ENCODE measurements around the gene VPS33B. TPM values are rescaled to one million over a fixed set of nuclear protein-coding genes. Genes with fewer than 3 reads are reported as not detected.

VPS33B gene
- polyA plus RNA-seq, 1 experiment: 15.5 TPM

- DNase-seq (ENCODE audit: low read depth): no peak
- CTCF ChIA-PET: interaction anchor here (2.2 to 2.8 kb wide), 4 partner anchors 17 to 89 kb away, joined by 9 to 39 read pairs (median 14); no protein-coding TSS in a partner anchor
- peaks cover 7% of the 10 kb centered on the region for H3K27me3 ChIP-seq (ENCODE audit: control insufficient read depth, insufficient read depth, low read length)
- H3K4me3 ChIP-seq (ENCODE audit: low read depth, low read length): no peak overlapping the region
- POLR2A ChIA-PET: no interaction called here
- TF ChIP-seq, protein P1, sequence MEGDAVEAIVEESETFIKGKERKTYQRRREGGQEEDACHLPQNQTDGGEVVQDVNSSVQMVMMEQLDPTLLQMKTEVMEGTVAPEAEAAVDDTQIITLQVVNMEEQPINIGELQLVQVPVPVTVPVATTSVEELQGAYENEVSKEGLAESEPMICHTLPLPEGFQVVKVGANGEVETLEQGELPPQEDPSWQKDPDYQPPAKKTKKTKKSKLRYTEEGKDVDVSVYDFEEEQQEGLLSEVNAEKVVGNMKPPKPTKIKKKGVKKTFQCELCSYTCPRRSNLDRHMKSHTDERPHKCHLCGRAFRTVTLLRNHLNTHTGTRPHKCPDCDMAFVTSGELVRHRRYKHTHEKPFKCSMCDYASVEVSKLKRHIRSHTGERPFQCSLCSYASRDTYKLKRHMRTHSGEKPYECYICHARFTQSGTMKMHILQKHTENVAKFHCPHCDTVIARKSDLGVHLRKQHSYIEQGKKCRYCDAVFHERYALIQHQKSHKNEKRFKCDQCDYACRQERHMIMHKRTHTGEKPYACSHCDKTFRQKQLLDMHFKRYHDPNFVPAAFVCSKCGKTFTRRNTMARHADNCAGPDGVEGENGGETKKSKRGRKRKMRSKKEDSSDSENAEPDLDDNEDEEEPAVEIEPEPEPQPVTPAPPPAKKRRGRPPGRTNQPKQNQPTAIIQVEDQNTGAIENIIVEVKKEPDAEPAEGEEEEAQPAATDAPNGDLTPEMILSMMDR (IDR thresholded peaks at IDR 0.05; ENCODE audit: insufficient read depth, low read depth, low read length): no peak
- H3K36me3 ChIP-seq (ENCODE audit: control insufficient read depth, insufficient read depth, low read length): no peaks in the 10 kb centered on the region
Measured at GRCh38 chr15:91031796-91032195, 9.4 kb upstream of the VPS33B start.

- CTCF ChIA-PET: interaction anchor here (1.2 to 1.5 kb wide), 2 partner anchors 21 to 71 kb away, joined by 3 to 4 read pairs; no protein-coding TSS in a partner anchor
- peaks cover 1% of the 10 kb centered on the region; the same call in 1 of the 2 replicates for H3K27me3 ChIP-seq (ENCODE audit: control insufficient read depth, insufficient read depth, low read length)
- no peak for DNase-seq (ENCODE audit: low read depth)
Measured at GRCh38 chr15:91027677-91028076, 5.3 kb upstream of the VPS33B start.

DNA sequence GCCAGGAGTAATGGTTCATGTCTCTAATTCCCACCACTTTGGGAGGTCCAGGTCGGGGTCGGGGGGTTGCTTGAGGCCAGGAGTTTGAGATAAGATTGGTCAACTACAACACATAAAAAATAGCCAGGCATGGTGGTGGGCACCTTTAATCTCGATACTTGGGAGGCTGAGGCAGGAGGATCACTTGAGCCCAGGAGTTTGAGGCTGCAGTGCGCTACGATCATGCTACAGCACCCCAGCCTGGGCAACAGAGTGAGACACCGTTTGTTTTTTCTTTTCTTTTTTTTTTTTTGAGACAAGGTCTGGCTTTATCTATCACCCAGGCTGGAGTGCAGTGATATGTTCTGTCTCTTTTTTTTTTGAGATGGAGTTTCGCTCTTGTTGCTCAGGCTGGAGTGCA lies 1.3 kb upstream of the VPS33B start:
- TF ChIP-seq, protein P1 (IDR thresholded peaks at IDR 0.05; ENCODE audit: insufficient read depth, low read depth, low read length): no peak
- no peaks in the 10 kb centered on the region for H3K27me3 ChIP-seq (ENCODE audit: control insufficient read depth, insufficient read depth, low read length)
- DNase-seq (ENCODE audit: low read depth): no peak
- no peaks in the 10 kb centered on the region for H3K36me3 ChIP-seq (ENCODE audit: control insufficient read depth, insufficient read depth, low read length)
- ChIA-PET CTCF (interaction anchor here (1.8 kb wide), 1 partner anchor 9 kb away, joined by 5 read pairs; no protein-coding TSS in a partner anchor), POLR2A (no interaction called here)
- H3K4me3 ChIP-seq (ENCODE audit: low read depth, low read length): no peak overlapping the region

More at GRCh38 chr15:91027677-91028076, 5.3 kb upstream of the VPS33B start:
- POLR2A ChIA-PET: no interaction called here
- TF ChIP-seq, protein P1 (IDR thresholded peaks at IDR 0.05; ENCODE audit: insufficient read depth, low read depth, low read length): no peak
- H3K36me3 ChIP-seq (ENCODE audit: control insufficient read depth, insufficient read depth, low read length): no peaks in the 10 kb centered on the region
- no peak overlapping the region for H3K4me3 ChIP-seq (ENCODE audit: low read depth, low read length)

GRCh38 chr15:91022832-91023129 lies 387 bp upstream of the VPS33B start:
- TF ChIP-seq, protein P1 (IDR thresholded peaks at IDR 0.05; ENCODE audit: insufficient read depth, low read depth, low read length): no peak
- Histone ChIP-seq H3K27me3 (ENCODE audit: control insufficient read depth, insufficient read depth, low read length) (no peaks in the 10 kb centered on the region), H3K36me3 (ENCODE audit: control insufficient read depth, insufficient read depth, low read length) (no peaks in the 10 kb centered on the region), H3K4me3 (ENCODE audit: low read depth, low read length) (peak overlapping the region; percentile 99)
- POLR2A ChIA-PET: interaction anchor here (0.6 kb wide), 1 partner anchor 1321 kb away, joined by 18 read pairs; no protein-coding TSS in a partner anchor
- no peak for DNase-seq (ENCODE audit: low read depth)
- CTCF ChIA-PET: interaction anchor here (1.0 to 1.4 kb wide), 2 partner anchors 10 to 66 kb away, joined by 4 to 5 read pairs; no protein-coding TSS in a partner anchor

GRCh38 chr15:91021516-91022074 lies 799 bp downstream of the VPS33B start:
- ChIA-PET POLR2A (no interaction called here), CTCF (interaction anchor here (0.8 to 1.4 kb wide), 3 partner anchors 13 to 65 kb away, joined by 3 to 5 read pairs (median 5); no protein-coding TSS in a partner anchor)
- DNase-seq (ENCODE audit: low read depth): no peak
- H3K36me3 ChIP-seq (ENCODE audit: control insufficient read depth, insufficient read depth, low read length): no peaks in the 10 kb centered on the region; the same call in none of the 2 replicates
- no peaks in the 10 kb centered on the region for H3K27me3 ChIP-seq (ENCODE audit: control insufficient read depth, insufficient read depth, low read length)
- peak overlapping the region; percentile 99 for H3K4me3 ChIP-seq (ENCODE audit: low read depth, low read length)
- TF ChIP-seq, protein P1 (IDR thresholded peaks at IDR 0.05; ENCODE audit: insufficient read depth, low read depth, low read length): no peak

All from BJ (cell line).